Motor neuron (in vitro differentiated cells): ENCODE data around the gene LIMS3. TPM values are rescaled to one million over a fixed set of nuclear protein-coding genes. Genes with fewer than 3 reads are reported as not detected.
"Not testable (repeated sequence)": the region's sequence is repeated elsewhere in the genome, so short reads cannot be mapped to it uniquely, and the experiment has no call there.

ENCODE experiments used
- ATAC-seq, 8 experiments: fragments of 200-7000 bp; cut with Tn5 transposase; replicated peaks in 6 of 8; 2 replicates each; pipeline ENCODE4 v1.8.0; 2021; ENCODE audit warnings: mild to moderate bottlenecking in 8 of 8, moderate library complexity in 8 of 8
- H3K27ac ChIP-seq, 2 donors: fragments of 250-450 bp; sonication (Bioruptor Pico); 2 replicates each; pipeline ENCODE4 v1.9.0; 2021; ENCODE audit warnings: antibody characterized with exemption in 2 of 2, mild to moderate bottlenecking in 2 of 2, moderate library complexity in 1 of 2
- H3K4me1 ChIP-seq, 2 donors: fragments of 250-450 bp; sonication (Bioruptor Pico); replicated peaks in 1 of 2; 2 replicates each; pipeline ENCODE4 v1.6.1; 2021; ENCODE audit warnings: antibody characterized with exemption in 2 of 2, mild to moderate bottlenecking in 2 of 2, moderate library complexity in 1 of 2
- H3K4me3 ChIP-seq, 5 donors: fragments of 250-450 bp; sonication (Bioruptor Pico); 2 replicates each; pipeline ENCODE4 v1.9.0; 2021; ENCODE audit warnings: antibody characterized with exemption in 5 of 5, mild to moderate bottlenecking in 5 of 5, moderate library complexity in 4 of 5
- WGBS, 10 experiments: fragments of 450-650 bp; shearing (Covaris generic); methylation state at CpG; one replicate each; pipeline ENCODE4 v1.0.0; 2022; 5-methylcytosine and 5-hydroxymethylcytosine counted together
- in situ Hi-C, 9 experiments: fragments of 400-800 bp; cut with MboI; loops; one replicate each; pipeline ENCODE4 v1.15.0; 2021; ENCODE audit warnings: low sequenced_read_pairs in 9 of 9, low pct_unique_long_range_greater_than_20kb in 2 of 9; ENCODE audit not compliant: unreplicated experiment in 9 of 9
- total RNA-seq, 8 experiments: library from RNA; unstranded; fragments of 300-600 nt; gene quantifications; 2 replicates each; pipeline versions ENCODE4 v1.2.3 to v1.2.4, GENCODE V29; 2022

Gene LIMS3
- total RNA-seq, 8 experiments from 2014 or later = 0.38 to 3.2 (median 0.98) TPM; not detected in 2

GRCh38 chr2:109908626-109909025, 10.1 kb downstream of the LIMS3 start:
- H3K4me3 ChIP-seq, H3K27ac ChIP-seq, H3K4me1 ChIP-seq, ATAC-seq, in situ Hi-C loops: not testable (repeated sequence)
- WGBS, 10 experiments = no CpG with 5 or more reads among the region's 2 CpGs

- H3K4me3 ChIP-seq, in situ Hi-C loops, H3K27ac ChIP-seq, ATAC-seq, H3K4me1 ChIP-seq: not testable (repeated sequence)
Measured at GRCh38 chr2:109910789-109911188, 12.3 kb downstream of the LIMS3 start.

- H3K4me1 ChIP-seq, in situ Hi-C loops, H3K4me3 ChIP-seq, H3K27ac ChIP-seq: not testable (repeated sequence)
- ATAC-seq = peak in 2 of 8 experiments; percentile 44 to 72
- no CpG with 5 or more reads among the region's 2 CpGs for WGBS, 10 experiments
Measured at GRCh38 chr2:109913911-109914310, 15.4 kb downstream of the LIMS3 start.

- H3K4me1 ChIP-seq, ATAC-seq, H3K4me3 ChIP-seq, H3K27ac ChIP-seq, in situ Hi-C loops: not testable (repeated sequence)
- WGBS, 10 experiments = no CpG with 5 or more reads among the region's 7 CpGs
Measured at GRCh38 chr2:109914552-109914951, 16.1 kb downstream of the LIMS3 start.

- no CpG with 5 or more reads among the region's 5 CpGs for WGBS, 10 experiments
- ATAC-seq = peak in 1 of 8 experiments; percentile 50
- H3K4me1 ChIP-seq, in situ Hi-C loops, H3K27ac ChIP-seq, H3K4me3 ChIP-seq: not testable (repeated sequence)
Measured at GRCh38 chr2:109915830-109916229, 17.3 kb downstream of the LIMS3 start.

GRCh38 chr2:109920162-109920561, 21.7 kb downstream of the LIMS3 start:
- in situ Hi-C loops, H3K4me1 ChIP-seq, ATAC-seq, H3K27ac ChIP-seq, H3K4me3 ChIP-seq: not testable (repeated sequence)
- WGBS, 10 experiments = no CpG with 5 or more reads among the region's 2 CpGs

GRCh38 chr2:109921543-109922384, 23.3 kb downstream of the LIMS3 start:
- H3K4me1 ChIP-seq, in situ Hi-C loops, H3K4me3 ChIP-seq, H3K27ac ChIP-seq: not testable (repeated sequence)
- WGBS, 10 experiments = no CpG with 5 or more reads among the region's 7 CpGs
- peak in 4 of 8 experiments; percentile 72 to 92 (median 82) for ATAC-seq

GRCh38 chr2:109924481-109924880, 26.0 kb downstream of the LIMS3 start:
- ATAC-seq = peak in 1 of 8 experiments; percentile 8
- H3K27ac ChIP-seq, H3K4me3 ChIP-seq, in situ Hi-C loops, H3K4me1 ChIP-seq: not testable (repeated sequence)
- no CpG with 5 or more reads among the region's 2 CpGs for WGBS, 10 experiments

GRCh38 chr2:109927803-109928202, 29.3 kb downstream of the LIMS3 start:
- in situ Hi-C loops, ATAC-seq, H3K4me3 ChIP-seq, H3K27ac ChIP-seq, H3K4me1 ChIP-seq: not testable (repeated sequence)
- WGBS, 10 experiments = no CpG with 5 or more reads among the region's 4 CpGs

GRCh38 chr2:109929222-109929621, 30.7 kb downstream of the LIMS3 start:
- in situ Hi-C loops, H3K27ac ChIP-seq, H3K4me1 ChIP-seq, ATAC-seq, H3K4me3 ChIP-seq: not testable (repeated sequence)
- no CpG with 5 or more reads among the region's 1 CpG for WGBS, 10 experiments

GRCh38 chr2:109936534-109936933, 38.0 kb downstream of the LIMS3 start:
- no CpG with 5 or more reads among the region's 6 CpGs for WGBS, 10 experiments
- in situ Hi-C loops, H3K4me1 ChIP-seq, H3K4me3 ChIP-seq, ATAC-seq, H3K27ac ChIP-seq: not testable (repeated sequence)

- in situ Hi-C loops, H3K27ac ChIP-seq, ATAC-seq, H3K4me3 ChIP-seq, H3K4me1 ChIP-seq: not testable (repeated sequence)
- WGBS, 10 experiments = no CpG with 5 or more reads among the region's 3 CpGs
Measured at GRCh38 chr2:109945362-109945761, 46.9 kb downstream of the LIMS3 start.

GRCh38 chr2:109947262-109947958, 48.9 kb downstream of the LIMS3 start:
- in situ Hi-C loops, H3K27ac ChIP-seq, H3K4me1 ChIP-seq, H3K4me3 ChIP-seq: not testable (repeated sequence)
- WGBS, 10 experiments = no CpG with 5 or more reads among the region's 71 CpGs
- peak in 6 of 8 experiments; percentile 15 to 90 (median 53) for ATAC-seq
